ENCODE results near the gene NDUFC2. TPM values are rescaled to one million over a fixed set of nuclear protein-coding genes. Genes with fewer than 3 reads are reported as not detected.
A peak's percentile ranks its signal among the peaks of the same experiment; 100 is the strongest.

NDUFC2 gene
- total RNA-seq, 1 experiment from 2014 or later: 425 TPM

- ChIA-PET CTCF (no interaction called here), POLR2A (ENCODE audit: low non-redundant PET) (no interaction called here)
- intact Hi-C loops (cut with micrococcal nuclease; ENCODE audit: unreplicated experiment): loop anchor here (5.0 kb wide), 1 partner anchor 63 kb away; the partner anchor contains the start of gene ALG8
- peak; percentile 28 for DNase-seq (ENCODE audit: low spot score)
- H3K27ac ChIP-seq (ENCODE audit: low read depth, low read length, poor library complexity, severe bottlenecking): no peak overlapping the region
- no peaks in the 10 kb centered on the region for H3K27me3 ChIP-seq (replicated peaks; ENCODE audit: insufficient read depth, low read depth, low read length, poor library complexity)
- no peaks in the 10 kb centered on the region for H3K9me3 ChIP-seq (ENCODE audit: low read depth, low read length, poor library complexity, severe bottlenecking)
- H3K4me1 ChIP-seq (ENCODE audit: insufficient read depth, low read length, poor library complexity, severe bottlenecking): no peaks in the 10 kb centered on the region
- BruUV-seq (replicated peaks): no TSS peak
- TF ChIP-seq EZH2 (IDR thresholded peaks at IDR 0.05; ENCODE audit: borderline replicate concordance, low read depth, low read length, poor library complexity, severe bottlenecking) (no peak), CTCF (conservative IDR thresholded peaks at IDR 0.05; ENCODE audit: low read depth, low read length) (no peak)
- H3K4me3 ChIP-seq (ENCODE audit: low read depth, low read length, poor library complexity, severe bottlenecking): no peak overlapping the region
- H3K36me3 ChIP-seq (ENCODE audit: insufficient read depth, low read length, poor library complexity, severe bottlenecking): peaks cover 30% of the 10 kb centered on the region
These were observed 4.9 kb downstream of the NDUFC2 start for GRCh38 chr11:78074756-78075155.

GRCh38 chr11:78072455-78072854 lies 7.2 kb downstream of the NDUFC2 start:
- no peaks in the 10 kb centered on the region for H3K27me3 ChIP-seq (replicated peaks; ENCODE audit: insufficient read depth, low read depth, low read length, poor library complexity)
- TF ChIP-seq CTCF (conservative IDR thresholded peaks at IDR 0.05; ENCODE audit: low read depth, low read length) (no peak), EZH2 (IDR thresholded peaks at IDR 0.05; ENCODE audit: borderline replicate concordance, low read depth, low read length, poor library complexity, severe bottlenecking) (no peak)
- intact Hi-C loops (cut with micrococcal nuclease; ENCODE audit: unreplicated experiment): no loop called here
- BruUV-seq (replicated peaks): no TSS peak
- no peak for DNase-seq (ENCODE audit: low spot score)
- POLR2A ChIA-PET (ENCODE audit: low non-redundant PET): no interaction called here
- H3K27ac ChIP-seq (ENCODE audit: low read depth, low read length, poor library complexity, severe bottlenecking): no peak overlapping the region
- no peak overlapping the region for H3K4me3 ChIP-seq (ENCODE audit: low read depth, low read length, poor library complexity, severe bottlenecking)
- peaks cover 50% of the 10 kb centered on the region for H3K36me3 ChIP-seq (ENCODE audit: insufficient read depth, low read length, poor library complexity, severe bottlenecking)
- no peaks in the 10 kb centered on the region for H3K4me1 ChIP-seq (ENCODE audit: insufficient read depth, low read length, poor library complexity, severe bottlenecking)
- H3K9me3 ChIP-seq (ENCODE audit: low read depth, low read length, poor library complexity, severe bottlenecking): no peaks in the 10 kb centered on the region
- CTCF ChIA-PET: no interaction called here

GRCh38 chr11:78071717-78072116 lies 7.9 kb downstream of the NDUFC2 start:
- no peaks in the 10 kb centered on the region for H3K4me1 ChIP-seq (ENCODE audit: insufficient read depth, low read length, poor library complexity, severe bottlenecking)
- ChIA-PET POLR2A (ENCODE audit: low non-redundant PET) (no interaction called here), CTCF (no interaction called here)
- no peaks in the 10 kb centered on the region for H3K27me3 ChIP-seq (replicated peaks; ENCODE audit: insufficient read depth, low read depth, low read length, poor library complexity)
- peaks cover 51% of the 10 kb centered on the region for H3K36me3 ChIP-seq (ENCODE audit: insufficient read depth, low read length, poor library complexity, severe bottlenecking)
- H3K27ac ChIP-seq (ENCODE audit: low read depth, low read length, poor library complexity, severe bottlenecking): no peak overlapping the region
- TF ChIP-seq CTCF (conservative IDR thresholded peaks at IDR 0.05; ENCODE audit: low read depth, low read length): no peak
- H3K4me3 ChIP-seq (ENCODE audit: low read depth, low read length, poor library complexity, severe bottlenecking): no peak overlapping the region
- intact Hi-C loops (cut with micrococcal nuclease; ENCODE audit: unreplicated experiment): no loop called here
- no TSS peak for BruUV-seq (replicated peaks)
- no peak for DNase-seq (ENCODE audit: low spot score)
- no peaks in the 10 kb centered on the region for H3K9me3 ChIP-seq (ENCODE audit: low read depth, low read length, poor library complexity, severe bottlenecking)

Measured in A673 (cell line).